ENCODE data around the gene FAM114A1. TPM values are rescaled to one million over a fixed set of nuclear protein-coding genes. Genes with fewer than 3 reads are reported as not detected.
"Not testable (repeated sequence)": the region's sequence is repeated elsewhere in the genome, so short reads cannot be mapped to it uniquely, and the experiment has no call there.

FAM114A1 gene
- total RNA-seq, 1 donor from 2014 or later = 159 TPM

GRCh38 chr4:38939165-38939564 is 71.6 kb downstream of the FAM114A1 start:
- FAIRE-seq = no peak
- H3K36me3 Mint-ChIP-seq (ENCODE audit: low read depth, unreplicated experiment) = peaks cover 41% of the 10 kb centered on the region
- peaks cover 66% of the 10 kb centered on the region for H3K36me3 ChIP-seq (ENCODE audit: insufficient read depth, low read length)

GRCh38 chr4:38940476-38940875 is 72.9 kb downstream of the FAM114A1 start:
- Histone ChIP-seq H4K20me1 (ENCODE audit: insufficient read depth, low read length) (peaks cover 10% of the 10 kb centered on the region), H3K79me2 (ENCODE audit: insufficient read depth, low read length) (no peaks in the 10 kb centered on the region), H3K27ac (ENCODE audit: low read depth, low read length) (no peak overlapping the region), H3K9me3 (ENCODE audit: insufficient read depth, low read depth, low read length) (no peaks in the 10 kb centered on the region), H3K27me3 (ENCODE audit: insufficient read depth, low read length) (no peaks in the 10 kb centered on the region), H3K4me3 (ENCODE audit: insufficient read depth, low read depth, low read length) (no peak overlapping the region), H3K4me1 (ENCODE audit: insufficient read depth, low read length) (no peaks in the 10 kb centered on the region), H3K9ac (ENCODE audit: low read length) (no peak overlapping the region), H3K36me3 (ENCODE audit: insufficient read depth, low read length) (peaks cover 75% of the 10 kb centered on the region), H2AFZ (ENCODE audit: low read depth, low read length) (no peak overlapping the region), H3K4me2 (ENCODE audit: low read length) (no peak overlapping the region)
- peaks cover 3% of the 10 kb centered on the region for H3K9me3 Mint-ChIP-seq (ENCODE audit: unreplicated experiment)
- DNase-seq (ENCODE audit: low read depth) (no peak), FAIRE-seq (no peak)
- TF ChIP-seq CTCF (IDR thresholded peaks at IDR 0.05; ENCODE audit: insufficient read depth, low read depth, low read length) = no peak
- TF ChIP-seq EZH2 (IDR thresholded peaks at IDR 0.05; ENCODE audit: insufficient read depth, low read length) = no peak
- H3K27ac Mint-ChIP-seq (ENCODE audit: unreplicated experiment) = no peak overlapping the region
- H3K4me1 Mint-ChIP-seq (ENCODE audit: low read depth, unreplicated experiment) = peaks cover 9% of the 10 kb centered on the region
- H3K36me3 Mint-ChIP-seq (ENCODE audit: low read depth, unreplicated experiment) = peaks cover 38% of the 10 kb centered on the region
- H3K27me3 Mint-ChIP-seq (ENCODE audit: low read depth, unreplicated experiment) = no peaks in the 10 kb centered on the region
- peak overlapping the region; percentile 34 for H3K4me3 Mint-ChIP-seq (ENCODE audit: unreplicated experiment)

More at GRCh38 chr4:38939165-38939564, 71.6 kb downstream of the FAM114A1 start:
- H3K4me1 ChIP-seq (ENCODE audit: insufficient read depth, low read length) = no peaks in the 10 kb centered on the region
- no peak overlapping the region for H3K27ac Mint-ChIP-seq (ENCODE audit: unreplicated experiment)
- H3K9ac ChIP-seq (ENCODE audit: low read length) = no peak overlapping the region
- no peak overlapping the region for H3K4me3 Mint-ChIP-seq (ENCODE audit: unreplicated experiment)
- no peaks in the 10 kb centered on the region for H3K27me3 Mint-ChIP-seq (ENCODE audit: low read depth, unreplicated experiment)
- H3K79me2 ChIP-seq (ENCODE audit: insufficient read depth, low read length) = no peaks in the 10 kb centered on the region
- no peak for DNase-seq (ENCODE audit: low read depth)
- H3K9me3 ChIP-seq (ENCODE audit: insufficient read depth, low read depth, low read length) = no peaks in the 10 kb centered on the region
- H3K4me3 ChIP-seq (ENCODE audit: insufficient read depth, low read depth, low read length) = no peak overlapping the region
- no peak overlapping the region for H3K27ac ChIP-seq (ENCODE audit: low read depth, low read length)
- H3K4me2 ChIP-seq (ENCODE audit: low read length) = no peak overlapping the region
- peaks cover 10% of the 10 kb centered on the region for H4K20me1 ChIP-seq (ENCODE audit: insufficient read depth, low read length)
- H3K27me3 ChIP-seq (ENCODE audit: insufficient read depth, low read length) = no peaks in the 10 kb centered on the region
- H3K9me3 Mint-ChIP-seq (ENCODE audit: unreplicated experiment) = peaks cover 3% of the 10 kb centered on the region
- H2AFZ ChIP-seq (ENCODE audit: low read depth, low read length) = no peak overlapping the region
- H3K4me1 Mint-ChIP-seq (ENCODE audit: low read depth, unreplicated experiment) = peaks cover 9% of the 10 kb centered on the region
- TF ChIP-seq CTCF (IDR thresholded peaks at IDR 0.05; ENCODE audit: insufficient read depth, low read depth, low read length) = no peak
- no peak for TF ChIP-seq EZH2 (IDR thresholded peaks at IDR 0.05; ENCODE audit: insufficient read depth, low read length)

GRCh38 chr4:38941906-38942305 is 74.3 kb downstream of the FAM114A1 start:
- FAIRE-seq; H3K4me3 Mint-ChIP-seq (ENCODE audit: unreplicated experiment); H3K27me3 ChIP-seq (ENCODE audit: insufficient read depth, low read length); H3K79me2 ChIP-seq (ENCODE audit: insufficient read depth, low read length); H3K4me1 ChIP-seq (ENCODE audit: insufficient read depth, low read length); H3K27ac Mint-ChIP-seq (ENCODE audit: unreplicated experiment); H3K27me3 Mint-ChIP-seq (ENCODE audit: low read depth, unreplicated experiment); H2AFZ ChIP-seq (ENCODE audit: low read depth, low read length); H3K9me3 ChIP-seq (ENCODE audit: insufficient read depth, low read depth, low read length); H3K9ac ChIP-seq (ENCODE audit: low read length); H3K4me1 Mint-ChIP-seq (ENCODE audit: low read depth, unreplicated experiment); H4K20me1 ChIP-seq (ENCODE audit: insufficient read depth, low read length); H3K9me3 Mint-ChIP-seq (ENCODE audit: unreplicated experiment); H3K4me3 ChIP-seq (ENCODE audit: insufficient read depth, low read depth, low read length); H3K27ac ChIP-seq (ENCODE audit: low read depth, low read length); H3K4me2 ChIP-seq (ENCODE audit: low read length): not testable (repeated sequence)
- DNase-seq (ENCODE audit: low read depth) = peak; percentile 34
- peaks cover 67% of the 10 kb centered on the region for H3K36me3 ChIP-seq (ENCODE audit: insufficient read depth, low read length)
- peaks cover 38% of the 10 kb centered on the region for H3K36me3 Mint-ChIP-seq (ENCODE audit: low read depth, unreplicated experiment)
